HUES48 (cell line): ENCODE measurements around the gene CEACAM18.

Experiments
- H3K27ac ChIP-seq: one replicate; pipeline ENCODE4 v1.7.0; 2013; ENCODE audit warnings: low read depth, low read length, inconsistent platforms
- H3K27me3 ChIP-seq: 2 replicates; pipeline ENCODE4 v1.6.1; 2013; ENCODE audit warnings: mild to moderate bottlenecking, low read length; ENCODE audit not compliant: control insufficient read depth, insufficient read depth
- H3K36me3 ChIP-seq: 2 replicates; pipeline ENCODE4 v1.6.1; 2013; ENCODE audit warnings: low read length; ENCODE audit not compliant: control insufficient read depth, insufficient read depth
- H3K4me1 ChIP-seq: 2 replicates; pipeline ENCODE4 v1.6.1; 2013; ENCODE audit warnings: mild to moderate bottlenecking, low read length; ENCODE audit not compliant: control insufficient read depth, insufficient read depth
- H3K4me3 ChIP-seq: 2 replicates; pipeline ENCODE4 v1.5.1; 2013; ENCODE audit warnings: mild to moderate bottlenecking, low read depth, low read length
- H3K9ac ChIP-seq: 2 replicates; pipeline ENCODE4 v1.6.1; 2013; ENCODE audit warnings: mild to moderate bottlenecking, low read depth, low read length, moderate library complexity
- H3K9me3 ChIP-seq: 2 replicates; pipeline ENCODE4 v1.6.1; 2013; ENCODE audit warnings: low read length; ENCODE audit not compliant: control insufficient read depth, insufficient read depth

CEACAM18 gene

GRCh38 chr19:51531349-51532315, 53.3 kb downstream of the CEACAM18 start, which contains the start of gene SIGLEC6:
Gene SIGLEC6 (minus strand): TSS chr19:51531670. CDS start chr19:51531648, 22 bp downstream.
- Histone ChIP-seq H3K4me1 (no peaks in the 10 kb centered on the region), H3K4me3 (no peak within 1 kb of the TSS), H3K36me3 (no peaks in the 10 kb centered on the region), H3K27ac (no peak within 1 kb of the TSS), H3K27me3 (no peaks in the 10 kb centered on the region), H3K9me3 (peaks cover 13% of the 10 kb centered on the region; the same call in 1 of the 2 replicates), H3K9ac (no peak within 1 kb of the TSS)

GRCh38 chr19:51535535-51535934, 57.2 kb downstream of the CEACAM18 start:
- no peaks in the 10 kb centered on the region for H3K36me3 ChIP-seq
- 0 out of 2 replicates have a peak, but pooled peaks cover 2% of the 10 kb centered on the region for H3K9me3 ChIP-seq
- no peaks in the 10 kb centered on the region for H3K4me1 ChIP-seq
- H3K27ac ChIP-seq, result no peak overlapping the region
- H3K4me3 ChIP-seq, result no peak overlapping the region
- H3K9ac ChIP-seq, result no peak overlapping the region
- H3K27me3 ChIP-seq, result no peaks in the 10 kb centered on the region

GRCh38 chr19:51539821-51540366, 61.6 kb downstream of the CEACAM18 start:
- H3K4me3 ChIP-seq, result no peak overlapping the region
- H3K27me3 ChIP-seq, result no peaks in the 10 kb centered on the region
- peaks cover 16% of the 10 kb centered on the region; the same call in 1 of the 2 replicates for H3K9me3 ChIP-seq
- no peak overlapping the region for H3K9ac ChIP-seq
- no peak overlapping the region for H3K27ac ChIP-seq
- no peaks in the 10 kb centered on the region for H3K36me3 ChIP-seq
- H3K4me1 ChIP-seq, result no peaks in the 10 kb centered on the region
